H1 (cell line): ENCODE results near the gene VRK3. TPM values are rescaled to one million over a fixed set of nuclear protein-coding genes. Genes with fewer than 3 reads are reported as not detected.

Experiments
- ASH2L ChIP-seq: fragments of 200-600, 300-600 bp; sonication (generic); IDR thresholded peaks from one replicate; pipeline ENCODE4 v1.7.1; 2017; ENCODE audit warnings: low read length
- BCL11A ChIP-seq, 2 experiments: IDR thresholded peaks; one replicate each; pipeline ENCODE4 v1.6.1; 2011; ENCODE audit warnings: low read depth in 2 of 2, low read length in 2 of 2, mild to moderate bottlenecking in 2 of 2
- CHD1 ChIP-seq: IDR thresholded peaks from 2 replicates; pipeline ENCODE4 v1.6.1; 2012; ENCODE audit warnings: low read depth, low read length, improper control_type of control experiment
- EGR1 ChIP-seq: IDR thresholded peaks from 2 replicates; pipeline ENCODE4 v1.6.1; 2011; ENCODE audit warnings: low read depth, low read length, borderline replicate concordance
- GTF2F1 ChIP-seq: IDR thresholded peaks from 2 replicates; pipeline ENCODE4 v1.6.1; 2012; ENCODE audit warnings: low read depth, low read length, improper control_type of control experiment, borderline replicate concordance
- POLR2AphosphoS5 ChIP-seq: IDR thresholded peaks from 2 replicates; pipeline ENCODE4 v1.6.1; 2011; ENCODE audit warnings: low read depth, low read length
- RAD21 ChIP-seq, 2 experiments: IDR thresholded peaks in 1 of 2; conservative IDR thresholded peaks in 1 of 2; 2 replicates each; pipeline ENCODE4 v1.6.1; 2011; ENCODE audit warnings: low read depth in 2 of 2, low read length in 2 of 2, improper control_type of control experiment in 1 of 2, inconsistent platforms in 1 of 2, mild to moderate bottlenecking in 1 of 2, moderate library complexity in 1 of 2
- SIRT6 ChIP-seq: IDR thresholded peaks from one replicate; pipeline ENCODE4 v1.7.1; 2012; ENCODE audit warnings: low read length, inconsistent platforms
- SRF ChIP-seq: IDR thresholded peaks from 2 replicates; pipeline ENCODE4 v1.6.1; 2011; ENCODE audit warnings: mild to moderate bottlenecking, low read depth, low read length, moderate library complexity
- TAF1 ChIP-seq: IDR thresholded peaks from 2 replicates; pipeline ENCODE4 v1.6.1; 2011; ENCODE audit warnings: mild to moderate bottlenecking, low read depth, low read length
- YY1 ChIP-seq: IDR thresholded peaks from 2 replicates; pipeline ENCODE4 v1.6.1; 2011; ENCODE audit warnings: low read depth, mild to moderate bottlenecking, low read length
- polyA plus RNA-seq, 7 experiments: library from polyadenylated mRNA; depleted of rRNA in 3 of 7; stranded (reverse) in 5 of 7; unstranded in 2 of 7; fragments of >200 nt in 5 of 7; fragments of 200-250 nt in 2 of 7; gene quantifications; 1 replicate in 5 of 7; 2 replicates in 1 of 7; 4 replicates in 1 of 7; pipeline versions ENCODE4 v1.2.1 to v1.2.3, GENCODE V29; 2011 to 2013; ENCODE audit warnings: missing spikeins in 2 of 7, mixed read lengths in 2 of 7
- total RNA-seq: library from RNA; stranded (reverse); fragmentation: NEBNext Ultra II Directional; extraction: Animal tissue kit (Norgen Biotek cat#: 25700); gene quantifications from 2 replicates; pipeline ENCODE4 v1.2.1, GENCODE V29; 2021
- TF ChIP-seq, protein P1 (sequence below): fragments of 300-600 bp; sonication (generic); IDR thresholded peaks from 2 replicates; pipeline ENCODE4 v1.7.1; 2012; ENCODE audit warnings: low read length, moderate library complexity, mild to moderate bottlenecking, inconsistent platforms; ENCODE audit not compliant: insufficient replicate concordance

VRK3 gene
- total and polyA plus RNA-seq, 2 of the 8 experiments (the other 6 are each of a cell fraction or from before 2014, with no cell fraction given), result 21.3 to 36.1 TPM

DNA sequence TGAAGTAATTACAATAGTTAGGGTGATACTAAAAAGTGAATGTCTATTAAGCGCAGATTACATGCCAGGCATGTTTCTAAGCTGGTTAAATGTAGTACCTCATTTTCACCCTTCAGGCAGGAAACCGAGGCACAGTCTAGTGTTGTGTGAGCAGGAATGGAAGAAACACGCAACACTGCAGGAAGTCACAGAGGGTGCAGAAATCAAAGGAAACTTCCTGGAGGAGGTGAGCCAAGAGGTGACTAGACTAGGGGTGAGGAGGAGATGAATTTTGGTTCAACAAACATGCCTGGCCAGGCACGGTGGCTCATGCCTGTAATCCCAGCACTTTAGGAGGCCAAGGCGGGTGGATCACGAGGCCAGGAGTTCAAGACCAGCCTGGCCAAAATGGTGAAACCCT lies 42.4 kb upstream of the VRK3 start (continued):
- TF ChIP-seq, protein P1, sequence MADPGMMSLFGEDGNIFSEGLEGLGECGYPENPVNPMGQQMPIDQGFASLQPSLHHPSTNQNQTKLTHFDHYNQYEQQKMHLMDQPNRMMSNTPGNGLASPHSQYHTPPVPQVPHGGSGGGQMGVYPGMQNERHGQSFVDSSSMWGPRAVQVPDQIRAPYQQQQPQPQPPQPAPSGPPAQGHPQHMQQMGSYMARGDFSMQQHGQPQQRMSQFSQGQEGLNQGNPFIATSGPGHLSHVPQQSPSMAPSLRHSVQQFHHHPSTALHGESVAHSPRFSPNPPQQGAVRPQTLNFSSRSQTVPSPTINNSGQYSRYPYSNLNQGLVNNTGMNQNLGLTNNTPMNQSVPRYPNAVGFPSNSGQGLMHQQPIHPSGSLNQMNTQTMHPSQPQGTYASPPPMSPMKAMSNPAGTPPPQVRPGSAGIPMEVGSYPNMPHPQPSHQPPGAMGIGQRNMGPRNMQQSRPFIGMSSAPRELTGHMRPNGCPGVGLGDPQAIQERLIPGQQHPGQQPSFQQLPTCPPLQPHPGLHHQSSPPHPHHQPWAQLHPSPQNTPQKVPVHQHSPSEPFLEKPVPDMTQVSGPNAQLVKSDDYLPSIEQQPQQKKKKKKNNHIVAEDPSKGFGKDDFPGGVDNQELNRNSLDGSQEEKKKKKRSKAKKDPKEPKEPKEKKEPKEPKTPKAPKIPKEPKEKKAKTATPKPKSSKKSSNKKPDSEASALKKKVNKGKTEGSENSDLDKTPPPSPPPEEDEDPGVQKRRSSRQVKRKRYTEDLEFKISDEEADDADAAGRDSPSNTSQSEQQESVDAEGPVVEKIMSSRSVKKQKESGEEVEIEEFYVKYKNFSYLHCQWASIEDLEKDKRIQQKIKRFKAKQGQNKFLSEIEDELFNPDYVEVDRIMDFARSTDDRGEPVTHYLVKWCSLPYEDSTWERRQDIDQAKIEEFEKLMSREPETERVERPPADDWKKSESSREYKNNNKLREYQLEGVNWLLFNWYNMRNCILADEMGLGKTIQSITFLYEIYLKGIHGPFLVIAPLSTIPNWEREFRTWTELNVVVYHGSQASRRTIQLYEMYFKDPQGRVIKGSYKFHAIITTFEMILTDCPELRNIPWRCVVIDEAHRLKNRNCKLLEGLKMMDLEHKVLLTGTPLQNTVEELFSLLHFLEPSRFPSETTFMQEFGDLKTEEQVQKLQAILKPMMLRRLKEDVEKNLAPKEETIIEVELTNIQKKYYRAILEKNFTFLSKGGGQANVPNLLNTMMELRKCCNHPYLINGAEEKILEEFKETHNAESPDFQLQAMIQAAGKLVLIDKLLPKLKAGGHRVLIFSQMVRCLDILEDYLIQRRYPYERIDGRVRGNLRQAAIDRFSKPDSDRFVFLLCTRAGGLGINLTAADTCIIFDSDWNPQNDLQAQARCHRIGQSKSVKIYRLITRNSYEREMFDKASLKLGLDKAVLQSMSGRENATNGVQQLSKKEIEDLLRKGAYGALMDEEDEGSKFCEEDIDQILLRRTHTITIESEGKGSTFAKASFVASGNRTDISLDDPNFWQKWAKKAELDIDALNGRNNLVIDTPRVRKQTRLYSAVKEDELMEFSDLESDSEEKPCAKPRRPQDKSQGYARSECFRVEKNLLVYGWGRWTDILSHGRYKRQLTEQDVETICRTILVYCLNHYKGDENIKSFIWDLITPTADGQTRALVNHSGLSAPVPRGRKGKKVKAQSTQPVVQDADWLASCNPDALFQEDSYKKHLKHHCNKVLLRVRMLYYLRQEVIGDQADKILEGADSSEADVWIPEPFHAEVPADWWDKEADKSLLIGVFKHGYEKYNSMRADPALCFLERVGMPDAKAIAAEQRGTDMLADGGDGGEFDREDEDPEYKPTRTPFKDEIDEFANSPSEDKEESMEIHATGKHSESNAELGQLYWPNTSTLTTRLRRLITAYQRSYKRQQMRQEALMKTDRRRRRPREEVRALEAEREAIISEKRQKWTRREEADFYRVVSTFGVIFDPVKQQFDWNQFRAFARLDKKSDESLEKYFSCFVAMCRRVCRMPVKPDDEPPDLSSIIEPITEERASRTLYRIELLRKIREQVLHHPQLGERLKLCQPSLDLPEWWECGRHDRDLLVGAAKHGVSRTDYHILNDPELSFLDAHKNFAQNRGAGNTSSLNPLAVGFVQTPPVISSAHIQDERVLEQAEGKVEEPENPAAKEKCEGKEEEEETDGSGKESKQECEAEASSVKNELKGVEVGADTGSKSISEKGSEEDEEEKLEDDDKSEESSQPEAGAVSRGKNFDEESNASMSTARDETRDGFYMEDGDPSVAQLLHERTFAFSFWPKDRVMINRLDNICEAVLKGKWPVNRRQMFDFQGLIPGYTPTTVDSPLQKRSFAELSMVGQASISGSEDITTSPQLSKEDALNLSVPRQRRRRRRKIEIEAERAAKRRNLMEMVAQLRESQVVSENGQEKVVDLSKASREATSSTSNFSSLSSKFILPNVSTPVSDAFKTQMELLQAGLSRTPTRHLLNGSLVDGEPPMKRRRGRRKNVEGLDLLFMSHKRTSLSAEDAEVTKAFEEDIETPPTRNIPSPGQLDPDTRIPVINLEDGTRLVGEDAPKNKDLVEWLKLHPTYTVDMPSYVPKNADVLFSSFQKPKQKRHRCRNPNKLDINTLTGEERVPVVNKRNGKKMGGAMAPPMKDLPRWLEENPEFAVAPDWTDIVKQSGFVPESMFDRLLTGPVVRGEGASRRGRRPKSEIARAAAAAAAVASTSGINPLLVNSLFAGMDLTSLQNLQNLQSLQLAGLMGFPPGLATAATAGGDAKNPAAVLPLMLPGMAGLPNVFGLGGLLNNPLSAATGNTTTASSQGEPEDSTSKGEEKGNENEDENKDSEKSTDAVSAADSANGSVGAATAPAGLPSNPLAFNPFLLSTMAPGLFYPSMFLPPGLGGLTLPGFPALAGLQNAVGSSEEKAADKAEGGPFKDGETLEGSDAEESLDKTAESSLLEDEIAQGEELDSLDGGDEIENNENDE, result no peak
- no peak for TF ChIP-seq RAD21 (IDR thresholded peaks at IDR 0.05 in 1 of 2, conservative IDR thresholded peaks at IDR 0.05 in 1 of 2; ENCODE audit: low read depth in 2 of 2, low read length in 2 of 2)
- TF ChIP-seq POLR2AphosphoS5, result no peak
- TF ChIP-seq SIRT6, result no peak
- TF ChIP-seq GTF2F1, result no peak
- no peak for TF ChIP-seq SRF
- TF ChIP-seq ASH2L, result no peak
- no peak for TF ChIP-seq YY1
- no peak for TF ChIP-seq EGR1
- no peak for TF ChIP-seq CHD1
- no peak for TF ChIP-seq BCL11A (IDR thresholded peaks at IDR 0.05; ENCODE audit: low read depth in 2 of 2, low read length in 2 of 2)
- no peak for TF ChIP-seq TAF1
